HEK293 (cell line): ENCODE results near the gene FMN1.

Source experiments
- CTCF ChIA-PET: fragments of 350-600 bp; formaldehyde crosslinking; extraction: SDS; loops from one replicate; lab custom pipeline; 2021; ENCODE audit warnings: antibody characterized with exemption; lab: Yijun Ruan, JAX
- POLR2A ChIA-PET: fragments of 300-600 bp; formaldehyde crosslinking; extraction: SDS; loops from one replicate; lab custom pipeline; 2020; ENCODE audit warnings: antibody characterized with exemption, inconsistent platforms; lab: Yijun Ruan, JAX
- H3K27ac ChIP-seq: fragments of 200-500 bp; sonication (Bioruptor generic); 2 replicates; pipeline ENCODE4 v1.5.1; 2014; ENCODE audit warnings: low read depth, low read length, control low read depth, inconsistent platforms; ENCODE audit errors: extremely low read depth
- H3K36me3 ChIP-seq, 2 experiments: fragments of 200-500 bp in 1 of 2; sonication (Bioruptor generic) in 1 of 2; 1 replicate in 1 of 2; 2 replicates in 1 of 2; pipeline ENCODE4 v1.5.1; 2014 to 2017; ENCODE audit warnings: inconsistent platforms in 2 of 2, low read length in 2 of 2; ENCODE audit not compliant: control insufficient read depth in 2 of 2, insufficient read depth in 1 of 2
- H3K4me1 ChIP-seq: fragments of 200-500 bp; sonication (Bioruptor generic); 2 replicates; pipeline ENCODE4 v1.5.1; 2014; ENCODE audit warnings: mild to moderate bottlenecking, low read length, inconsistent platforms; ENCODE audit not compliant: control insufficient read depth, insufficient read depth
- H3K4me3 ChIP-seq: 2 replicates; pipeline ENCODE4 v1.5.1; 2011; ENCODE audit warnings: low read depth, mild to moderate bottlenecking, control low read depth, low read length, moderate library complexity
- H3K9me3 ChIP-seq: fragments of 200-500 bp; sonication (Bioruptor generic); 2 replicates; pipeline ENCODE4 v1.5.1; 2014; ENCODE audit warnings: low read depth, low read length, inconsistent platforms; ENCODE audit not compliant: control insufficient read depth, insufficient read depth
- IKZF3 ChIP-seq: fragments of 450-650 bp; IDR thresholded peaks from 2 replicates; pipeline ENCODE4 v1.5.0; 2018; ENCODE audit warnings: missing biosample characterization, mild to moderate bottlenecking, missing genetic modification characterization, moderate library complexity
- SP2 ChIP-seq: fragments of 450-650 bp; formaldehyde crosslinking; IDR thresholded peaks from 2 replicates; pipeline ENCODE4 v1.5.1; 2016; ENCODE audit warnings: missing biosample characterization, missing genetic modification characterization
- SP7 ChIP-seq: fragments of 450-650 bp; formaldehyde crosslinking; IDR thresholded peaks from 2 replicates; pipeline ENCODE4 v1.5.1; 2016; ENCODE audit warnings: missing biosample characterization, missing genetic modification characterization
- ZBTB1 ChIP-seq: fragments of 450-650 bp; formaldehyde crosslinking; IDR thresholded peaks from 2 replicates; pipeline ENCODE4 v1.5.1; 2016; ENCODE audit warnings: missing biosample characterization, missing genetic modification characterization
- ZBTB10 ChIP-seq: fragments of 450-650 bp; formaldehyde crosslinking; IDR thresholded peaks from 2 replicates; pipeline ENCODE4 v1.5.1; 2016; ENCODE audit warnings: missing biosample characterization, missing genetic modification characterization
- ZBTB21 ChIP-seq: fragments of 450-650 bp; formaldehyde crosslinking; IDR thresholded peaks from 2 replicates; pipeline ENCODE4 v1.5.1; 2017; ENCODE audit warnings: missing biosample characterization, missing genetic modification characterization
- ZBTB6 ChIP-seq: fragments of 450-650 bp; formaldehyde crosslinking; IDR thresholded peaks from 2 replicates; pipeline ENCODE4 v1.5.1; 2017; ENCODE audit warnings: missing biosample characterization, missing genetic modification characterization
- ZIC2 ChIP-seq: fragments of 450-650 bp; formaldehyde crosslinking; IDR thresholded peaks from 2 replicates; pipeline ENCODE4 v1.5.1; 2016; ENCODE audit warnings: missing biosample characterization, missing genetic modification characterization
- ZNF133 ChIP-seq: fragments of 450-650 bp; formaldehyde crosslinking; IDR thresholded peaks from 2 replicates; pipeline ENCODE4 v1.5.1; 2016; ENCODE audit warnings: missing biosample characterization, missing genetic modification characterization
- ZNF18 ChIP-seq: fragments of 450-650 bp; formaldehyde crosslinking; IDR thresholded peaks from 2 replicates; pipeline ENCODE4 v1.5.1; 2016; ENCODE audit warnings: missing biosample characterization, missing genetic modification characterization
- ZNF2 ChIP-seq: fragments of 450-650 bp; formaldehyde crosslinking; IDR thresholded peaks from 2 replicates; pipeline ENCODE4 v1.5.1; 2016; ENCODE audit warnings: missing biosample characterization, missing genetic modification characterization
- ZNF23 ChIP-seq: fragments of 450-650 bp; formaldehyde crosslinking; IDR thresholded peaks from 2 replicates; pipeline ENCODE4 v1.5.1; 2016; ENCODE audit warnings: missing biosample characterization, missing genetic modification characterization, borderline replicate concordance
- ZNF239 ChIP-seq: fragments of 450-650 bp; formaldehyde crosslinking; IDR thresholded peaks from 2 replicates; pipeline ENCODE4 v1.5.1; 2016; ENCODE audit warnings: missing biosample characterization, missing genetic modification characterization
- ZNF26 ChIP-seq: fragments of 450-650 bp; formaldehyde crosslinking; IDR thresholded peaks from 2 replicates; pipeline ENCODE4 v1.5.1; 2016; ENCODE audit warnings: missing biosample characterization, missing genetic modification characterization
- ZNF311 ChIP-seq: fragments of 450-650 bp; formaldehyde crosslinking; IDR thresholded peaks from 2 replicates; pipeline ENCODE4 v1.5.1; 2017; ENCODE audit warnings: missing biosample characterization, missing genetic modification characterization, borderline replicate concordance
- ZNF416 ChIP-seq: fragments of 450-650 bp; formaldehyde crosslinking; IDR thresholded peaks from 2 replicates; pipeline ENCODE4 v1.5.1; 2016; ENCODE audit warnings: missing biosample characterization, missing genetic modification characterization
- ZNF433 ChIP-seq: fragments of 450-650 bp; formaldehyde crosslinking; IDR thresholded peaks from 2 replicates; pipeline ENCODE4 v1.5.1; 2016; ENCODE audit warnings: missing biosample characterization, missing genetic modification characterization, low read depth
- ZNF558 ChIP-seq: fragments of 450-650 bp; formaldehyde crosslinking; IDR thresholded peaks from 2 replicates; pipeline ENCODE4 v1.5.1; 2016; ENCODE audit warnings: missing biosample characterization, missing genetic modification characterization
- ZNF600 ChIP-seq: fragments of 450-650 bp; formaldehyde crosslinking; IDR thresholded peaks from 2 replicates; pipeline ENCODE4 v1.5.1; 2016; ENCODE audit warnings: missing biosample characterization, missing genetic modification characterization
- ZNF626 ChIP-seq: fragments of 450-650 bp; sonication (Bioruptor Pico); formaldehyde crosslinking; IDR thresholded peaks from 2 replicates; pipeline ENCODE4 v1.5.1; 2018; ENCODE audit warnings: missing biosample characterization, missing genetic modification characterization, inconsistent platforms
- ZNF658 ChIP-seq: fragments of 450-650 bp; formaldehyde crosslinking; IDR thresholded peaks from 2 replicates; pipeline ENCODE4; 2016; ENCODE audit warnings: missing biosample characterization, missing genetic modification characterization
- ZNF830 ChIP-seq: fragments of 450-650 bp; IDR thresholded peaks from 2 replicates; pipeline ENCODE4 v1.5.0; 2018; ENCODE audit warnings: missing biosample characterization, missing genetic modification characterization, low read depth, mild to moderate bottlenecking, moderate library complexity
- ZNF843 ChIP-seq: fragments of 450-650 bp; formaldehyde crosslinking; IDR thresholded peaks from 2 replicates; pipeline ENCODE4 v1.5.1; 2016; ENCODE audit warnings: missing biosample characterization, missing genetic modification characterization

Gene FMN1

GRCh38 chr15:33150971-33151370, 43.5 kb downstream of the FMN1 start (continued):
- no peak for TF ChIP-seq ZNF18 (tag by site-specific recombination)
- no peak for TF ChIP-seq ZNF2 (tag by site-specific recombination)
- TF ChIP-seq ZNF311 (tag by site-specific recombination) = no peak

GRCh38 chr15:33150431-33150941, 44.0 kb downstream of the FMN1 start:
- Histone ChIP-seq H3K27ac (no peak overlapping the region), H3K4me1 (no peaks in the 10 kb centered on the region), H3K4me3 (no peak overlapping the region), H3K36me3 (no peaks in the 10 kb centered on the region), H3K9me3 (no peaks in the 10 kb centered on the region)
- no peak for TF ChIP-seq ZBTB10 (tag by site-specific recombination)
- peak; percentile 50; the same call in 1 of the 2 replicates for TF ChIP-seq SP7 (tag by site-specific recombination)
- CTCF ChIA-PET = interaction anchor here (1.4 to 1.5 kb wide), 2 partner anchors 18 to 64 kb away, joined by 3 to 4 read pairs; no protein-coding TSS in a partner anchor
- POLR2A ChIA-PET = no interaction called here

GRCh38 chr15:33149919-33150318, 44.6 kb downstream of the FMN1 start:
- CTCF ChIA-PET = interaction anchor here (1.5 kb wide), 1 partner anchor 18 kb away, joined by 3 read pairs; no protein-coding TSS in a partner anchor
- TF ChIP-seq ZNF416 (tag by site-specific recombination) (no peak), ZNF558 (tag by site-specific recombination) (no peak), IKZF3 (tag by site-specific recombination) (no peak), ZBTB1 (no peak), ZNF239 (tag by site-specific recombination) (no peak), ZNF626 (tag by site-specific recombination) (no peak), ZNF830 (tag by site-specific recombination) (no peak)
- H3K36me3 ChIP-seq = no peaks in the 10 kb centered on the region
- no peaks in the 10 kb centered on the region for H3K9me3 ChIP-seq
- H3K4me3 ChIP-seq = no peak overlapping the region
- POLR2A ChIA-PET = no interaction called here
- H3K27ac ChIP-seq = no peak overlapping the region
- H3K4me1 ChIP-seq = no peaks in the 10 kb centered on the region

- ChIA-PET CTCF (interaction anchor here (1.0 kb wide), 2 partner anchors 16 to 52 kb away, joined by 3 to 4 read pairs; no protein-coding TSS in a partner anchor), POLR2A (no interaction called here)
- Histone ChIP-seq H3K4me3 (no peak overlapping the region), H3K4me1 (no peaks in the 10 kb centered on the region), H3K36me3 (no peaks in the 10 kb centered on the region), H3K27ac (no peak overlapping the region), H3K9me3 (no peaks in the 10 kb centered on the region)
- TF ChIP-seq ZBTB6 (tag by site-specific recombination) (no peak), ZNF658 (tag by site-specific recombination) (no peak), ZNF26 (no peak), ZNF843 (tag by site-specific recombination) (no peak), ZNF600 (tag by site-specific recombination) (no peak), ZBTB1 (no peak), ZBTB21 (tag by site-specific recombination) (no peak), SP7 (tag by site-specific recombination) (no peak), ZNF133 (tag by site-specific recombination) (no peak), ZNF23 (tag by site-specific recombination) (no peak), ZNF433 (no peak), SP2 (tag by site-specific recombination) (no peak), ZIC2 (no peak)
These were observed 46.3 kb downstream of the FMN1 start for GRCh38 chr15:33148129-33148751.
